Stimulated activated CD4-positive, alpha-beta T cell treated with anti-CD3 and anti-CD28 coated beads, Interleukin-15, amount 100 ng/mL, for 24 hours (primary cell): ENCODE measurements around the gene SMARCD3.

Experiments
- DNase-seq: peaks from one replicate; pipeline ENCODE4 v3.0.0-alpha.2; 2020

The SMARCD3 gene

DNA sequence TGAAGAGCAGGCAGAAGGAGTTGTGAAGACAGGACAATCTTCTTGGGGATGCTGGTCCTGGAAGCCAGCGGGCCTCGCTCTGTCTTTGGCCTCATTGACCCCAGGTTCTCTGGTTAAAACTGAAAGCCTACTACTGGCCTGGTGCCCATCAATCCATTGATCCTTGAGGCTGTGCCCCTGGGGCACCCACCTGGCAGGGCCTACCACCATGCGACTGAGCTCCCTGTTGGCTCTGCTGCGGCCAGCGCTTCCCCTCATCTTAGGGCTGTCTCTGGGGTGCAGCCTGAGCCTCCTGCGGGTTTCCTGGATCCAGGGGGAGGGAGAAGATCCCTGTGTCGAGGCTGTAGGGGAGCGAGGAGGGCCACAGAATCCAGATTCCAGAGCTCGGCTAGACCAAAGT lies 14.7 kb downstream of the SMARCD3 start:
- no peak for DNase-seq

DNA sequence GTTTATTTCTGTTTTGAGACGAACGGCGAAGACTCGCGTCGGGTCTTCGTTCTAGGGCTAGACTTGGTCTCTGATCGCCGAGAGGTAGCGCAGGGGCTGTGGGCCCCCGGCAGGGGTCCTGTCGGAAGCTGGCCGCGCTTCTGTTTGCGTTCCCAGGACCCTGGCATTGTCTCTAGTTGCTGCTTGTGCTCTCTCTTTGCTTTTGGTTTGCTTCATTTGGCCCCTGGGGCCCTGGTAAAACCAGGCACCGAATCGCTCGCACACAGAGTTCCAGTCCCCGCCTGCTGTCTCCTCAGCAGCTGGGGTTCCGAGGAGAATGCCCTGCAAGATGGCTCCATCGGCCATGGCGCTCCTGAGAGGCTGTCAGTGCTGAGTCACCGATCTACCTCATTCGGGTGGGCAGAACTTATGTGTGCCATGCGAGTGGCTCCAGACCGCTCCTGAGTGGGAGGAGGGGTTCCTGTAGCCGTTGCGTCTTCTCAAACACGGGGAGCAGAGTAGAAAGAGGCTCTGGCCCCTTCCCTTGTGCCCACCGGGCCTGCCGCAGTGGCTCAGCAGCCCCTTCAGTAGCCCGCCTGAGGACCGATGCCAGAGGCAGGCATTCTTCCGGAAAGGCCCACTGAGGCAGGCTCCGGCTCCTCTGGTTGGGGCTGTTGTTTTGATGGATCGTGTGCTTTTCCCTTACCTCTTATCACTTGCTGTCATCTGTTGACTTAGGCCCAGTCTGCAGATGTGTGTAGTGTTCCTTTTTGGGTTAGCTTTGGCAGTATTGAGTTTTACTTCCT lies 15.4 kb downstream of the SMARCD3 start:
- peak; percentile 88 for DNase-seq

DNA sequence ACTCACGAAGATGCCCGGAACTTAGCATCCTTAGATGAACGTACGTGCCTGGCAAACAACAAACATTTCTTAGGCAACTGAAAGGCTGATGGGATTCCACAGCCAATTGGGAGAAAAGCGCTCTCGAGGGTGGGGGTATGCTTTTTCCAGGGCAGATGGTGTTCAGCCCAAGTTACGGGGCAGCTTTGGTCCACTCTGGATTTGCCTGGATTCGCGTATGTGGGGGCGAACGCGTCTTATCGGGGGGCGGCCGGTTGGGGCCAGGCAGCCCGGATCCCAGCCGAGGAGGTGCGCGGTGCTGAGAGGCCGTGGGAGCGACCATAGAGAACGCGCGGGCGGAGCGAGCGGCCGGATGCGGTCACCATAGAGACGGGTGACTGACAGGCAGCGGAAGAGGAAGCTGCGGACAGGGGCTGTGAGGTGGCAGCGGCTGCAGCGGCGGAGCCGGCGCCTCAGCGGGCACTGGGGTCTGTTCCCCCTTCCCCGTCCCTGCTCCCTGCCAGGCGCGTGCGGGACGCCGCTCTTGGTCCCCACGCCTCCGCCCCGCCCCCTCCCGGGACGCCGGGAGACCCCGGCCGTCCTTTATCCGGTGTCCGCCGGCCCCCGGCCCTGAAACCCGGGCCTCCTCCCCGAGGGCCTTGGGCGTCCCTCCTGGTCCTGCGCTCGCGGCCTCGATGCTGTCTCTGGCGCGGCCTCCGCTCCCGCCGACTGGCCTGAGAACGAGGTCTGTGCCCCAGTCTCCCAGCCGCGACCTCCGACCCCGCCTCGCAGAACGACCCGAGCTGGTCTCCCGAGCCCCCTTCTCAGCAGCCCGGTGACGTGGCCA lies 16.2 kb downstream of the SMARCD3 start, which contains the start of gene CHPF2:
CHPF2 (plus strand) TSS at position 393 of the 826 bp plus-strand sequence. CDS start 1,529 bp downstream, outside the sequence.
- peak; percentile 94 for DNase-seq

DNA sequence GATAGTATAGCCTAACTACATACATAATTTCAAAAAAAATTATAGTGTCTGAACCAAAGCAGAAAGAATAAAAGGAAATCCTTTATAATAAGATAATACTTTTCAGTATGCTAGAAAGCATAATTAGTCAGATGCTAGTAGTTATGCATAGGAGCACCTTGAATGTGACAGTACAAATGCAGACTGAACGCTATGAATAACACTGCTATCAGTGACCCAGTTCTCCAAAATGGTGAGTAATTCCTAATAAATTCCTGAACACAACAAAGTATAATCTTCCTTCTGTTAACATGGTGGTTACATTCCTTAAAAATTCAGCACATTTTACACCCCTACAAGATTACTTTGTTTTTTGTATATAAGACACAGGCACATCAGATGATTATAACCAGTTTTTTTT lies 17.4 kb downstream of the SMARCD3 start:
- no peak for DNase-seq

DNA sequence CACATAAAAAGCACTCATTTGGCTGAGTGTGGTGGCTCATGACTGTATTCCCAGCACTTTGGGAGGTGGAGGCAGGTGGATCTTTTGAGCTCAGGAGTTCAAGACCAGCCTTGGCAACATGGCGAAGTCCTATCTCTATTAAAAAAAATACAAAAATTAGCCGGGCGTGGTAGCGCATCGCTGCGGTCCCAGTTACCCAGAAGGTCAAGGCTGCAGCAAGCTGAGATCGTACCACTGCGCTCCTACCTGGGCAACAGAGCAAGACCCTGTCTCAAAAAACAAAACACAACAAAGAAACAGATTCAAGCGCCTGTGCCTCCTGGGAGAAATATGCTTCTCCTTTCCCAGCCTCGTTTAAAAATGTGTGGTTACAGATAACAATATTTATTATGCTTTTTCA lies 19.2 kb downstream of the SMARCD3 start:
- no peak for DNase-seq

DNA sequence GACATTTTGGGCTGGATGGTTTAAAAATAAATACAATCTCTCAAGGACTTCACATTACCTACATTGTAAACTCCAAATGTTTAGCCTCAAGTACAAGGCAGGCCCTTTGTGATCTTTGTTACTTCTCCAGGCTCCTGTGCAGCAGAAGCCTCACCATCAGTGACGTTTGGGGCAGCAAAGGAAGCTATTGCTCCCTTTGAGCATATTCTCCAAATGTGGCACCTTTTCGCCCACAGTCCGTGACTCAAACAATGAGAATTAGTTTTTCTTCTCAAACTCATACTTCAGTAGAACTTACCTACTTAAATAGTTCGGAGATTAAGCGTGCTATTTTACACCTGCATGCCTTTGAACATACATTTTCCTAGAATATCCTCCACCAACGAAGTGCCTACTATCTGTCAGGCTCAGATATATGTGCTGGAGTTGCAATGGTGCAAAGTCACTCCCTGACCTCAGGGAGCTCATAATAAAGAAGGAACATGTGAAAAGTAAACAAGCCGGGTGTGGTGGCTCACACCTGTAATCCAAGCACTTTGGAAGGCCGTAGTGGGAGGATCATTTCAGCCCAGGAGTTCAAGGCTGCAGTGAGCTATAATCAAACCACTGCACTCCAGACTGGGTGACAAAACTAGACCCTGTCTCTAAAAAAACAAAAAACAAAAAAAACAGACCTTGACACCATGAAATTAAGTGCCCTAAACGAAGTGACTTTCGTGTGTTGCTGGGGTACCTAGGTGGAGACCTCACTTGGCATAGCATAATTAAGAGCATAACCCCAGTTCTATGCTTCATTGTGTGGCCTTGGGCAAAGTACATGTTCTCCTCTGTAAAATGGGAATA lies 20.2 kb downstream of the SMARCD3 start:
- DNase-seq = no peak

DNA sequence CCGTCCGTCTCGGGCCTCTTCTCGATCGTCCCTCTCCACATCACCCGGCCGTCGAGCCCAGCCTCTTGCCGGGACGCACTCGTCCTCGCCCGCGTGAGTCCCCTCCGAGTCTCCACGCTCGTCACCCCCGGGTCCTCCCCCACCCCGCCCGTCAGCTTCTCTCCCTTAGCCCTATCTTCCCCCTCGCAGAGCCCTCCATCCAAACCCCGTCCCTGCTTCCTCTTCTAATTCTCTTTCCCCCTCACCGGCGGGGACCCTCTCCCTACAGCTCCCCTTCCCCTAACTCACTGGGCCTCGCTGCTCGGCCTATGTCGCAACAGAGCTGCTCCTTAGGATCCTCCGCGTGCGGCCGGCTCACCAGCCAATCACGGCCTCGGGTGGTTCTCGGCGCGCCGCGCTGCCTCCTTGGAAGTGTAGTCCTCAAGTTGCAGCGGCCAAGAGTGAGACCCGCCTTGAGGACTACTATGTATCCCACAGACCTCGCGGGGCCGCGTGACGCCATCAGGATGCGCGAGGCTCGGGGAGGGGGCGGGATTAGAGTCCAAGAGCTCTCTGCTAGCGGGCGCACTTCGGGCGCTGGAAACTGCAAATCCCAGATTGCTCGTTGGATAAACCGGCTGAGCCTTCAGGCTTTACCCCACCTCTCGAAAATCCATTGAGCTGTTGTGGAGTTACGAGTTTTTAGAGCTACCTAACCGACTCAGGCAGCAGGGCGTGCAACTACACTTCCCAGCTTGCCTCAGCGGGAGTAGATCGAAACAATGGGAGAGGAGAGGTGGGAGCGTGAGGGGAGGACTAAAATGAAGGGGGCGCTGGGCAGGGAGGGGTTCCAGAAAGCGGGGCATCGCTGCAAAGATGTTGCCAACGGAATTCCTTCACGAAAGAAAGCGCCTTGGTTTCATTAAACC lies 21.4 kb downstream of the SMARCD3 start, which contains the start of gene ABCF2:
ABCF2 (minus strand) TSS at position 331 of the 908 bp plus-strand sequence. CDS start 747 bp downstream, outside the sequence.
- peak; percentile 99 for DNase-seq

DNA sequence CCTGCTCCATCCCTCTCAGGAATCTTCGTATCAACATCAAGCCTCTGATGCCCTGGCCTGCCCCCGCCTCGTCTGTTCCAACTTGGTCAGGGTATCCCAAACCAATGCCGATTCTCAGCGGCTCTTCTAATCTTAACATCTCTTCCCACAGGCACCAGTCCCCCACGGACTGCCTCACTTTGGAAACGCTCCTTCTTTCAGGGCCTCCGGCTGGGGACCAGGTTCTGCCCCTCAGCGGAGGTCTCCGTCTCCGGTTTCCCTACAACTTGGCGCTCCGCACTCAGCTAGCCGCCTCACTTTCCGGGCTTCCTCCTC lies 22.0 kb downstream of the SMARCD3 start:
- DNase-seq = no peak

DNA sequence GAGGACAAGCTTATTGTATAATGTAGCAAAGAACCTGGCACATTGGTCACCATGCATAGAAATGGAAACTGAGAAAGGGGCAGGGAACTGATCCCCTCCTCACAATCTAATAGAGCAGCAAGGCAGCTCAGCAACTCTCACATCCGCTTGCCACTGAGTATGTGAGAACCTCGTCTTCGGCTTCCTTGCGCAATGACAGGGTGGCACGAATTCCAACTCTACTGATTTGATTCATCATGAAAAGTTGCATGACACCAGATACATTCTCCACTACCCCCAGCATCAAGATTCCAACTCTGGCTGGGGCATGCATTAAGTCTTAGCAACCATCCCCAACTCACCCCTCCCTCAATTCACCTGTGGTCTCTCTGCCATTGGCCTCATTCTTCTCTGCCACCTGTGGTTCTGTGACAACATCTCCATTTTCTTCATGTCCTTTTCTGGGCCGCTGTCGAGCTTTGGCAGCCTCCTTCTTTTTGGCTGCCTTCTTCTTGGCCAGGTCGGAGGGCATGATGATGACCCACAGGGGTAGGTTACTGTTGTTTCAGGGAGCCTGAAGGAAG lies 22.5 kb downstream of the SMARCD3 start:
- no peak for DNase-seq

DNA sequence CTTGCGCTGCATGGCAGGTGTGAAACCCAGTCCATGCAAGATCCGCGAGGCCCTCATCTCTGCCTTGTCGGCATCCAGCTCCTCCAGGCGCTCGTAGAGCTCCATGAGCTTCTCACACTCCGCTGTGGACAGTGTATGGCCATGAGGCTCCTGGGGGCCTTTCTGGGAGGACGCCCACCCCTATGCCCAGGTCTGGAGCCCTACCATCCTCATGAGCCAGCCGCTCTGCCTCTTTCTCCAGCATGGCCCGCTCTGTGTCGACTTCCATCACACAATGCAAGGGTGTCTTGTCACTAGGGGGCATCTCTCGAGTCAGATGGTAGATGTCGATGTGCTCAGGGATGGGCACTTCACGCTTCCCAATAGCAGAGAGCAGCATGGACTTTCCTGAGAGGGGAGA lies 24.8 kb downstream of the SMARCD3 start:
- DNase-seq = no peak

DNA sequence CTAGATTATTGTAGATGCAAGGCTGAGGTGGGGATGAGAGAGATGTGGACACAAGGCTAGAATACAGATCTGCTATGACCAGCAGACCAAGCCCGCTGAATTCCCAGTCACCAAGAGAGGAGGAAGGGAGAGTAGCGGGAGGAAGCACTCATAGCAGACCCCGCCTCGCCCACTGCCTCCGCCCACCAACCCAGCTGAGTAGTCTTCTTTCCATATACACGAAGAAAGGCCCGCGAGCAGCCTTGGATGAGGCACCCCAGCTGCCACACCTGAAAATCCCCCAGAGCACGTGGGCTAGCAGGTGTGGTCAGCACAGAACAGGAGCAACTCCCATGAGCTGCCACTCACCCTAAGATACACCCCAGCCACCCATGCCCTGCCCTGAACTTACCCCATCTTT lies 30.3 kb downstream of the SMARCD3 start:
- no peak for DNase-seq

DNA sequence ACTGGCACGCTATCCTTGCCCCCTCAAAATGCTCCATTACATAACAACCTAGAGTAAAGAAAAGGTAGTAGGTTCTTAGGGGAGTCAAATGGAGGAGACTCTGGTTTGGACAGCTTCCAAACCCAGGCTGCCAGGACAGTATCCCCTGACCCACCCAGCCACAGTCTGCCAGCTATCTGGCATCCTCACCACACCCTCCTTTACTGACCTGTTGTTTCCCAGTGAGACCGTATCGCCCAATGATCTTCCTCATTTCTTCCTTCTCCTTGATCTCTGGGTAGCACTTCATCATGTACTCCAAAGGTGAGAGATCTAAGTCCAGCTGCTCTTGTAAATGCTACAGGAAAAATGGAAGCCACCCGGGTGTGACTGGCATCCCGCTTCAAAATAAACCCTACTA lies 33.1 kb downstream of the SMARCD3 start:
- no peak for DNase-seq

DNA sequence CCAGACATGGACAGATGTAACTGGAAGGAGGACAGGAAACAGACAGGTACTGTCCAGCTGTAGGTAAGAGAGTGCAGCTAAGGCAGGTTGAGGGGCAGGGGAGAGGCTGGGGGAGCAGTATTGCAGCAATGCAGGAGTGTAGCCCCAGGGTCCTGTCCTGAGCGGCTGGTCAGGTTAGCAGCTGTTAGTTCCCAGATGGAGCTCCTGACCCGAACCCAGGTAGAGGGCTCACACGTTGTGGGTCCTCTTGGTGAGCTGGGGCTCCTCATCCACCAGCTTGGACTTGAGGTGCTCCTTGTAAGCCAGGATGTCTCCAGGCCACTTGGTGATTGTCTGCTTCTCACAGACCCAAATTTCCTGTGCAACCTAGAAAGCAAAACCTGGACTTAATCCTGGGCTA lies 34.7 kb downstream of the SMARCD3 start:
- DNase-seq = no peak

DNA sequence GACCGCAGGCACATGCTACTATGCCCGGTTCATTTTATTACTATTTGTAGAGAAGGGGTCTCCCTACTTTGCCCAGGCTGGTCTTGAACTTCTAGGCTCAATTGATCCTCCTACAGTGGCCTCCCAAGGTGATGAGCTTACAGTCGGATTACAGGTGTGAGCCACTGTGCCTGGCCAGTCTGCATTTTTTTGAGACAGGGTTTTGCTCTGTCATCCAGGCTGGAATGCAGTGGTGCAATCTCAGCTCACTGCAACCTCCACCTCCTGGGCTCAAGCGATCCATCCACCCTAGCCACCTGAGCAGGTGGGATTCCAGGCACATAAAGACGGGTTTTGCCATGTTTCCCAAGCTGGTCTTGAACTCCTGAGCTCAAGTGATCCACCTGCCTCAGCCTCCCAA lies 35.9 kb downstream of the SMARCD3 start:
- DNase-seq = no peak

DNA sequence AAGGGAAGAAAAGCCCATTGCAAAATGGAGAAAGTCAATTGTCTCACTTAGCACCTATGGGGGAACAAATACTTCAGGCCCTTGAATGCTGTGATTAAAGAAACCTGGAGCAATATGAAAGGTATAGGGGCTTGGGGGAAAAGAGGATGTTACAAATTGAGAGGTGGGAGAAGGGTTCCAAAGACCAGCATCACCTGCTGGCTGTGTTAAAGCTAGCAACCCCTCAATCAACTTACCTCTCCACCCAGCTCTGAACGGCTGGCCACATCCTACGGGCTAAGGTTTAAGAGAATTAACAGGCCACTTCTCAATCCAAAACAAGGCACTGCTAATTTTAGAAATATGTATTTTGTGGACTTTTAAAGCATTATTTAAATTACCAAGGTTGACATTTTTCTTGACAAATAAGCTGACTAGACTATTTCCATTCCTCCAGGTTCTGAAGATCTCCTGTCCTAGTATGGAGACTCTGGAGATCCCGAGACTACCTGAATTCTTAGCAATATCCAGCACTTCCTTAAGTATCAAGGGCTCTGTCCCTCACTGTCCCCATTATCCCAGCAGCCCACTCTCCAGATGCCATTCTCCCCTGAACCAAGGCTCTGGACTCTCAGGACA lies 37.2 kb downstream of the SMARCD3 start:
- DNase-seq = no peak

DNA sequence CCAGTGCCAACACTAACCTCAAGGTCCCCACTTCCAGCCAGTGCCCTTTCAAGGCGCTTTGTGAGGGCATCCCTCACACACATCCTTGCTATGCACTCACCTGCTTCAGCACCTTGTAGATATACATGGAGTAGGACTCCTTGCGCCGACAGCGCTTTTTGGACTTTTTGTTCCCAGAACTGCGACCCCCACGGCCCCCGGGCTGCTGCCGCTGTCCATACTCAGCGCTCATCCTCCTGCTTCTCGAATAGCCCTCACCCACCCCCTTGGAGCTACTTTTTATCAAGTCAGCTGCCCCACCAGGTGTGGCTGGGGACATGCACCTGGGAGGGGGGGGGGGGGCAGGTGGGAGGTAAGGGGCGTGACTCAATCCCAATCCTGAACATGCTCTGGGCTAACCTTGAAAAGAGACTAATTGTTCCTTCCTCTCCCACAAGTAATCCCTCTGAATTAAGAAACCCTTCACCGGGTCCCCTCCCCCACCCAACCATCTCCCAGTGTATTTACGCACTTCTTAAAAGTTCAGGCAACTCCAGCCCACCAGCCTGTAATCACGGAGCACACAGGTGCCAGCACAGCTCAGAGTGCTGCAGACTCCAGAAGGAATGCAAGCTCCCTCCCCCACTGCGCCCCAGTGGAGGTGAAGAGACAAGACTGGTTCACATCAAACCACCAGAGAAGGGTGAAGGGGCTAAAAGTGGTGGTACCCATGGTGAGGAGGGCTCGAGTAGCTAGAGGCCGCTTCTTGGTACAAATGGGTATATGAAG lies 38.2 kb downstream of the SMARCD3 start, which contains the start of gene H2BK1:
H2BK1 (minus strand) TSS at position 402 of the 768 bp plus-strand sequence; CDS start at position 232, 170 bp downstream.
- DNase-seq = no peak

DNA sequence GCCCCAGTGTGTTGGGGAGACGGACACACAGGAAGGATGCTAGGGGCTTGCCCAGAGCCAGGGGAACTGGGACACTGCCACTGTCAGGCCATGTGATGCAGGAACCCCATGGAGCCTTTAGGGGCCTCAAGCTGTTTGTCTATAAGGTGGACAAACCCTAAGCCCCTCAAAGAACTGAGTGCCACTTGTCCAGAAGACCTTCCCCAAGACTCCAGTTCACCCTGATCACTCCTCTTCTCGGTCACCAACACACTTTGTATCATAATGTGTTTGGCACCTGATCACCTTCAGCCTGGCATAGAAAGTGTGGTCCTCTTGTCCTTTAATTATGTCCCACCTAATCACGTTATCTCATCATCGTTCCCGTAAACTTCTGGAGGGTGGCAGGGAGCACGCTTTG lies 38.9 kb downstream of the SMARCD3 start:
- DNase-seq = no peak

DNA sequence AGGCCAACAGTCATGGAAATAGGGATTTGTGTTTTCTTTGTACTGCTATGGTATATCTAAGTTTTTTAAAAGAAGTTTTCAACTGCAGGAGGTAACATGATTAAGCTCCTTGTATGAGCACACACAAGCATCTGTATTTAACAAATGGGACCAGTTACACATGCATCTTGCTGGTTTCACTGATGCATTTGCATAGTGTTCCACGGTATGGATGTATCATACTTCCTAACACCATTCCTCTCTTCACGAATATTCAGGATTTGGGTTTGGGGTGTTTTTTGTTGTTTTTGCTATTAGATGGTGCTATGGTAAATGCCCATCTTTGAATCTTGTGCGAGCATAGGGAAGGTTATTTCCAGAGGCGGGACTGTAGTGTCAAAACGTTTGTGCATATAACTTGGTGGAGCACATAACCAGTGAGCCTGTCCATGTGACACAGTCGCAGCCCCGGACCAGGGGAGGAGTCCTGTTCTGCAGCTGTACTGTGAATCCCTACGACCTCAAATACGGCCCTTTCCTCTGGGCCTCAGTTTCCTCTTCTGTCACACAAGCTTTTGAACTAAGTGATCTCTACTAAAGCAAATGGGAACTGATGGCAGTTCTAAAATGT lies 40.1 kb downstream of the SMARCD3 start:
- no peak for DNase-seq

DNA sequence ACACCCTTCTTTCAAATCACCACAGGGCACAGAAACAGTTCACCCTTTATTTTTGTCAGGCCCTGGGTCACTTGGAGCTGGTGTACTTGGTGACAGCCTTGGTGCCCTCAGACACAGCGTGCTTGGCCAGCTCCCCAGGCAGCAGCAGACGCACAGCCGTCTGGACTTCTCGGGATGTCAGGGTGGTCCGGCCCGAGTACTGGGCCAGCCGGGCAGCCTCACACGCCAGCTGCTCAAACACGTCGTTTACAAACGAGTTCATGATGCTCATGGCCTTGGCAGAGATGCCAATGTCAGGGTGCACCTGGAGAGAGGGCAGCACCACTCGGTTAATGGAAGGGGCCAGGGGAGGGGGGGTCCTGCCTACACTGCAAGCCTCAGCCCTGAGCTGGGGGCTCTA lies 40.7 kb downstream of the SMARCD3 start:
- DNase-seq = no peak

DNA sequence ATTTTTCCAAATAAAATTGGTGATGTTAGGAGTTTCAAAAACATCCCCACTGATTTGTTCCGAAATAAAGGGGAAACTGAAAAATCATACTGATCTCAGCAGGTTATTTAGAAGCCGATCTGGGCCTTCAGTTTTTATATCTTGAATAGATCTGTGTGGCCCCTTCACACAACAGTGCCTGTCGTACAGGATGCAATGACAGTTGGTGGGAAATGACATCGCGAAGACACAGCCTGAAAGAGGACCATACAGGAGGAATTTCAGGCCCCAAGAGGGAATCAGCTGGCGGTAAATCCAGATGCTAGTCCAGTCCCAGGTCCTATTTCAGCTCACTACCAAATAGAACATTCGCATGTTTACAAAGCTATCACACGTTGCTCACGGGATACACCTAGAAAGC lies 41.2 kb downstream of the SMARCD3 start:
- no peak for DNase-seq
